ENCODE results near the gene ZNF217. TPM values are rescaled to one million over a fixed set of nuclear protein-coding genes. Genes with fewer than 3 reads are reported as not detected.

ZNF217 gene
- total RNA-seq, 2 donors from 2014 or later, result 17.4 to 27.7 TPM

DNA sequence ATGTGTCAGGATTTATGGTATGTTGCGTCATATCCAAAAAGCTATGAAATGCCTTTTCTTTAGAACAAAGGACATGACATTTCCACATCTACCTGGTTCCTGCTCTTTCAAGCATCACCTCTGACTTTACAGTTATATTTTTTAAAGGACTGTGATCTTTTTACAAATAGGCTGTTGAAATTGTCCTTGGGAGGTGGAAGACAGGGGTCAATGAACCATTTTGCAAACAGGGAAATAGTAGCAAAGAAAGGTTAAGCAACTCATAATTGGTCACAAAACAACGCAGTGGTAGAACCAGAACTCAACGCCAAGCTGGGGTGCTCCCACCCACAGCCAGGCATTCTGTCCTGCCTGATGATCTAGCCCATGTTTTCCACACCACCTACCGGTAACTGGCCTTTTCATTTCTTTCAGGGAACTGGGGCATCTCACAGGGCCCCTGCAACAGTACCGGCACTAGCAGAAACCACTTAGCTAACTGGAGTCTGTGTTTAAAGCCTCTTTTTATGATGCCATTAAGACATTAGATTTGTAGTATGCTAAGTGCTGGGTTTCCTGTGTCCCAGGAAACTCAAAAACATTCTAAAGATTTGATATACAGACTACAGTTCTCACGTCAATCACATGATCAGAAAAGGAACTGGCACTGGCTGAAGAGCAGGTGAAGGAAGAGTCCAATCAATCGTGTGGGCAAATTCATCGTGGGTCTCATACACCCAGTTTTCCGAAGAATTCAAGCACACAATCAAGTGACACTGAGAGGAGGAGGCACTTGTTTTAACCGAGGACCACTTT, 13.9 kb downstream of the ZNF217 start:
- 30 to 31% methylated on average over 10 of the region's 10 CpGs for WGBS, 2 donors
- Histone ChIP-seq H3K4me1 (peaks cover 60% of the 10 kb centered on the region), H3K36me3 (replicated peaks in 1 of 2; ENCODE audit: insufficient read depth in 1 of 2, low read depth in 2 of 2) (peaks cover 5 to 30% of the 10 kb centered on the region in 2 donors), H3K27ac (peak overlapping the region; percentile 56 to 76 (median 70)), H3K27me3 (no peaks in the 10 kb centered on the region), H3K4me3 (no peak overlapping the region), H3K9me3 (no peaks in the 10 kb centered on the region)
- peak; percentile 23 for ATAC-seq
- DNase-seq, result peak in 2 of 4 donors; percentile 26 to 28
- no peak for TF ChIP-seq POLR2A (IDR thresholded peaks at IDR 0.05)
- TF ChIP-seq, protein P1, sequence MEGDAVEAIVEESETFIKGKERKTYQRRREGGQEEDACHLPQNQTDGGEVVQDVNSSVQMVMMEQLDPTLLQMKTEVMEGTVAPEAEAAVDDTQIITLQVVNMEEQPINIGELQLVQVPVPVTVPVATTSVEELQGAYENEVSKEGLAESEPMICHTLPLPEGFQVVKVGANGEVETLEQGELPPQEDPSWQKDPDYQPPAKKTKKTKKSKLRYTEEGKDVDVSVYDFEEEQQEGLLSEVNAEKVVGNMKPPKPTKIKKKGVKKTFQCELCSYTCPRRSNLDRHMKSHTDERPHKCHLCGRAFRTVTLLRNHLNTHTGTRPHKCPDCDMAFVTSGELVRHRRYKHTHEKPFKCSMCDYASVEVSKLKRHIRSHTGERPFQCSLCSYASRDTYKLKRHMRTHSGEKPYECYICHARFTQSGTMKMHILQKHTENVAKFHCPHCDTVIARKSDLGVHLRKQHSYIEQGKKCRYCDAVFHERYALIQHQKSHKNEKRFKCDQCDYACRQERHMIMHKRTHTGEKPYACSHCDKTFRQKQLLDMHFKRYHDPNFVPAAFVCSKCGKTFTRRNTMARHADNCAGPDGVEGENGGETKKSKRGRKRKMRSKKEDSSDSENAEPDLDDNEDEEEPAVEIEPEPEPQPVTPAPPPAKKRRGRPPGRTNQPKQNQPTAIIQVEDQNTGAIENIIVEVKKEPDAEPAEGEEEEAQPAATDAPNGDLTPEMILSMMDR (IDR thresholded peaks at IDR 0.05), result no peak
- intact Hi-C loops (cut with DNase I), result loop anchor here (5.0 to 10.0 kb wide), 2 partner anchors 338 to 485 kb away; no protein-coding TSS in a partner anchor

DNA sequence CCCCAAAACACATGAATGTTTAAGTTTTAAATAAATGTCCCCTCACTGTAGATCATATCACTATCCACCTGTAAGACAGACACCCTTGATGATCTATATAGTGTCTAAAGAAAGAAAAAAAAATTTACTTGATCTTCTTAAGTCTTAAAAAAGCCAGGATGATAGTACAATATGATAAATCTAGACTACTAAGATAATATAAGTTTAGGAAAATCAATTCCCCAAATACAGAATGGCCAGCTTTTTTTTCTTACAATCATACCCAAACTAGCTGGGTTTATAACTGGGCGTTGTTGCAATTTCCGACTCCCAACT, 14.4 kb downstream of the ZNF217 start:
- TF ChIP-seq POLR2A (IDR thresholded peaks at IDR 0.05), result no peak
- TF ChIP-seq, protein P1 (IDR thresholded peaks at IDR 0.05), result no peak
- Histone ChIP-seq H3K27ac (peak overlapping the region in 3 of 4 donors; percentile 65 to 76 (median 75)), H3K4me3 (no peak overlapping the region), H3K4me1 (peaks cover 54% of the 10 kb centered on the region), H3K9me3 (no peaks in the 10 kb centered on the region), H3K36me3 (replicated peaks in 1 of 2; ENCODE audit: insufficient read depth in 1 of 2, low read depth in 2 of 2) (peaks cover 8 to 31% of the 10 kb centered on the region in 2 donors), H3K27me3 (no peaks in the 10 kb centered on the region)
- ATAC-seq, result peak; percentile 26
- WGBS, 2 donors, result 32 to 49% methylated on average over 2 of the region's 2 CpGs
- peak in 1 of 4 donors; percentile 33 for DNase-seq
- intact Hi-C loops (cut with DNase I), result loop anchor here (5.0 to 10.0 kb wide), 2 partner anchors 338 to 486 kb away; no protein-coding TSS in a partner anchor

DNA sequence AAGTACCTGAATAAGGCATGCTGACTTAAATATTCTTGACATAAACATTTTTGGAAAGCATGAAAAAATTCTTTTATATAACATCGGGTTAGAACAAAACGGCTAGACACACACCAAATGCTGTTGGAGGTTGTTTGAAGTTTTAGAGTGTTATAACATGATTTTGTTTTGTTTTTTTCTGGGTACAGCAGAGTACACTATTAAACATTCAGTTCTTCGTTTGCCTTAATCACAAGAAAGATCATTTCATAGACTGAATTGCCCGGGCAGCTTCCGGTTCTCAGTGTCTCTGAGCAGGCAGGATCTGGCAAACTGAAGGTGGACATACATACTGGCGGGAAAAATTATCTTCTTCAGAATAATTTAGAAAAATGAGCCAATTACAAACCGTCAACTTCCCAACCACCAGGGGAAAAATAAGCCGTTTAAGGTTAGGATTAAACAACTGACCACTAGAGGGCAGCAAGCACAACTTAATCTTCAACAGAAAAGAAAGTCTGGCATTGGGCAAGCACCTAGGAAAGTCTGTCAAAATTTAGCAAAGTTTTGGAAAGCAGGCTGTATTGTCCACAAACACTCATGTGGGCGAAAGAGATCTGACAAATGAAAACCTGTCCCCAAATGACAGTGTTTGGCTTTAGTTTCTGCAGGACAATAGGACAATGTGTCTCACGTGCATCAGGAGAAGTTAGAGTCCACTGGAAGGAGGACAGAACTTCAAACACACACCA, 15.0 kb downstream of the ZNF217 start:
- H3K9me3 ChIP-seq, result no peaks in the 10 kb centered on the region
- peaks cover 49% of the 10 kb centered on the region for H3K4me1 ChIP-seq
- peak; percentile 60 to 86 (median 70) for DNase-seq
- peaks cover 12 to 32% of the 10 kb centered on the region in 2 donors for H3K36me3 ChIP-seq (replicated peaks in 1 of 2; ENCODE audit: insufficient read depth in 1 of 2, low read depth in 2 of 2)
- no peaks in the 10 kb centered on the region for H3K27me3 ChIP-seq
- TF ChIP-seq, protein P1 (IDR thresholded peaks at IDR 0.05), result peak; percentile 65 to 99 (median 99)
- TF ChIP-seq POLR2A (IDR thresholded peaks at IDR 0.05), result no peak
- peak overlapping the region in 3 of 4 donors; percentile 65 to 76 (median 75) for H3K27ac ChIP-seq
- peak; percentile 86 for ATAC-seq
- H3K4me3 ChIP-seq, result no peak overlapping the region
- intact Hi-C loops (cut with DNase I), result loop anchor here (5.0 to 10.0 kb wide), 2 partner anchors 339 to 486 kb away; no protein-coding TSS in a partner anchor
- 9 to 11% methylated on average over 10 of the region's 10 CpGs for WGBS, 2 donors

DNA sequence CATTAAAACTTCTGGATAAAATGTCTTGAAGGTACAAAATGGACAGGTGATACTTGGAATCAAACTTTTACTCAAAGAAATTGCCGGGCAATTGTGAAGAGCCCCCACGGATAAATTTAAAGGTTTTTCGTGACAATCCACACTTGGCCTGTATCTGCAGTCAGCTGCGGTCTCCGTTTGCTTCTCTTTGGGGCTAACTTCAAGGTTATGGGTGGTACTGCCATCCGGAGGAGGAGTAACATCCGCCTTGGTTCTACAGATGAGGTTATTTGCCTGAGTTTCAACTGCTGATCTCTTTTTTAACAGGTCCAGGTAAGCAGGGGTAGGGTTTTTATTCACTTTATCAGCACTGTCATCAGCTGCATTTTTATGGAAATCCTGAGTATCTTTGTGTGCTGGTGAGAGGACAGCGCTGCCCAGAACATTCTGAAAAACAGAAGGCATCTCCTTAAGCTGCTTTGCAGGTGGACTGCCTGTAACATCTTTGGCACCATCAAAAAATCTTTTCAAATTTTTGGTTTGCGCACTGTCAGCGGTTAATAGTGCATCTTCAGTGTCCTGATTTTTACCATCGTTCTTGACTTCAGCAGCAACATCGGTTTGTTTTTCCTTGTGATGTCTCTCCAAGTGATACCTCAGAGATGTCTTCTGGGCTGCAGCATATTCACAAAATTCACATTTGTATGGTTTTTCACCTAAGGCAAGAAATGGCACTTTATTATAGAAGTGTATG, 16.9 kb downstream of the ZNF217 start:
- no peaks in the 10 kb centered on the region for H3K9me3 ChIP-seq
- 84 to 86% methylated on average over 12 of the region's 12 CpGs for WGBS, 2 donors
- no peak for DNase-seq

More for the DNA sequence above, 16.9 kb downstream of the ZNF217 start:
- Histone ChIP-seq H3K36me3 (replicated peaks in 1 of 2; ENCODE audit: insufficient read depth in 1 of 2, low read depth in 2 of 2) (peaks cover 12 to 33% of the 10 kb centered on the region in 2 donors), H3K4me3 (no peak overlapping the region), H3K27me3 (no peaks in the 10 kb centered on the region), H3K27ac (no peak overlapping the region), H3K4me1 (peaks cover 36% of the 10 kb centered on the region)
- TF ChIP-seq, protein P1 (IDR thresholded peaks at IDR 0.05), result no peak
- TF ChIP-seq POLR2A (IDR thresholded peaks at IDR 0.05), result no peak
- intact Hi-C loops (cut with DNase I), result loop anchor here (5.0 to 10.0 kb wide), 2 partner anchors 341 to 488 kb away; no protein-coding TSS in a partner anchor
- no peak for ATAC-seq

Measured in body of pancreas (tissue), 4 donors.